Measurements from ENCODE around the gene CHRNA10. TPM values are rescaled to one million over a fixed set of nuclear protein-coding genes. Genes with fewer than 3 reads are reported as not detected.
"Not testable (repeated sequence)": the region's sequence is repeated elsewhere in the genome, so short reads cannot be mapped to it uniquely, and the experiment has no call there.

The CHRNA10 gene
- total RNA-seq, 2 donors from 2014 or later = 0.52 to 0.83 TPM

GRCh38 chr11:3667149-3668035, 3.8 kb downstream of the CHRNA10 start:
- intact Hi-C loops (cut with DNase I) = no loop called here
- DNase-seq (ENCODE audit: low spot score) = no peak

GRCh38 chr11:3666023-3666530, 5.1 kb downstream of the CHRNA10 start:
- intact Hi-C loops (cut with DNase I) = no loop called here
- DNase-seq (ENCODE audit: low spot score) = no peak

- intact Hi-C loops (cut with DNase I) = no loop called here
- DNase-seq (ENCODE audit: low spot score) = no peak
Observed at GRCh38 chr11:3665336-3666022, 5.7 kb downstream of the CHRNA10 start.

- DNase-seq (ENCODE audit: low spot score) = no peak
- intact Hi-C loops (cut with DNase I) = no loop called here
Observed at GRCh38 chr11:3664032-3664630, 7.1 kb downstream of the CHRNA10 start.

- DNase-seq (ENCODE audit: low spot score) = no peak
- intact Hi-C loops (cut with DNase I) = no loop called here
Observed at GRCh38 chr11:3662856-3663255, 8.3 kb downstream of the CHRNA10 start.

GRCh38 chr11:3660960-3661359, 10.2 kb downstream of the CHRNA10 start:
- intact Hi-C loops (cut with DNase I) = no loop called here
- no peak for DNase-seq (ENCODE audit: low spot score)

- intact Hi-C loops (cut with DNase I) = no loop called here
- DNase-seq (ENCODE audit: low spot score) = no peak
Observed at GRCh38 chr11:3659595-3660515, 11.3 kb downstream of the CHRNA10 start.

GRCh38 chr11:3658252-3658651, 12.9 kb downstream of the CHRNA10 start:
- intact Hi-C loops (cut with DNase I) = no loop called here
- no peak for DNase-seq (ENCODE audit: low spot score)

- DNase-seq (ENCODE audit: low spot score); intact Hi-C loops (cut with DNase I): not testable (repeated sequence)
Observed at GRCh38 chr11:3657331-3657730, 13.9 kb downstream of the CHRNA10 start.

- intact Hi-C loops (cut with DNase I) = no loop called here
- peak; percentile 24 for DNase-seq (ENCODE audit: low spot score)
Observed at GRCh38 chr11:3655547-3655946, 15.6 kb downstream of the CHRNA10 start.

- DNase-seq (ENCODE audit: low spot score); intact Hi-C loops (cut with DNase I): not testable (repeated sequence)
Observed at GRCh38 chr11:3652514-3652913, 18.7 kb downstream of the CHRNA10 start.

- peak; percentile 11 for DNase-seq (ENCODE audit: low spot score)
- intact Hi-C loops (cut with DNase I) = not testable (repeated sequence)
Observed at GRCh38 chr11:3649374-3649773, 21.8 kb downstream of the CHRNA10 start.

GRCh38 chr11:3648843-3649242, 22.3 kb downstream of the CHRNA10 start:
- peak; percentile 46 for DNase-seq (ENCODE audit: low spot score)
- intact Hi-C loops (cut with DNase I) = not testable (repeated sequence)

GRCh38 chr11:3645552-3645951, 25.6 kb downstream of the CHRNA10 start:
- intact Hi-C loops (cut with DNase I) = no loop called here
- DNase-seq (ENCODE audit: low spot score) = peak; percentile 5

GRCh38 chr11:3644817-3645235, 26.4 kb downstream of the CHRNA10 start, which contains the start of gene ART1:
ART1 (plus strand) TSS chr11:3645128; CDS start chr11:3659214, 14,086 bp downstream.
- intact Hi-C loops (cut with DNase I) = no loop called here
- no peak for DNase-seq (ENCODE audit: low spot score)

- intact Hi-C loops (cut with DNase I); DNase-seq (ENCODE audit: low spot score): not testable (repeated sequence)
Observed at GRCh38 chr11:3643102-3643546, 28.1 kb downstream of the CHRNA10 start.

- DNase-seq (ENCODE audit: low spot score) = peak; percentile 89
- intact Hi-C loops (cut with DNase I) = no loop called here
Observed at GRCh38 chr11:3642071-3642951, 28.9 kb downstream of the CHRNA10 start.

GRCh38 chr11:3641701-3642070, 29.5 kb downstream of the CHRNA10 start, which contains the start of gene ART5:
ART5 (minus strand) TSS chr11:3641992; CDS start chr11:3641862, 130 bp downstream.
- intact Hi-C loops (cut with DNase I) = no loop called here
- no peak for DNase-seq (ENCODE audit: low spot score)
